ENCODE results near the gene AFMID. TPM values are rescaled to one million over a fixed set of nuclear protein-coding genes. Genes with fewer than 3 reads are reported as not detected.

AFMID gene
- polyA plus RNA-seq, 4 donors = 24.0 to 61.7 (median 38.7) TPM

GRCh38 chr17:78255953-78256706 lies 69.0 kb downstream of the AFMID start:
- DNase-seq (no peak), FAIRE-seq (no peak)
- H3K9me3 ChIP-seq (ENCODE audit: control insufficient read depth in 2 of 2, insufficient read depth in 1 of 2, low read depth in 1 of 2, low read length in 1 of 2) = no peaks in the 10 kb centered on the region
- peaks cover 4 to 27% (median 12%) of the 10 kb centered on the region in 3 donors for H3K4me1 ChIP-seq (ENCODE audit: control insufficient read depth in 3 of 3, insufficient read depth in 2 of 3, low read depth in 1 of 3, low read length in 2 of 3)
- H3K36me3 ChIP-seq (ENCODE audit: control insufficient read depth in 3 of 3, insufficient read depth in 2 of 3, low read depth in 1 of 3, low read length in 3 of 3) = no peaks in the 10 kb centered on the region
- 80 to 89% (median 83%) methylated on average over 14 of the region's 14 CpGs for WGBS, 3 donors
- H3K27me3 ChIP-seq (ENCODE audit: control insufficient read depth in 3 of 3, insufficient read depth in 3 of 3, low read length in 3 of 3) = no peaks in the 10 kb centered on the region
- H3K27ac ChIP-seq (ENCODE audit: low read depth in 1 of 3, low read length in 2 of 3) = no peak overlapping the region
- no peak overlapping the region for H3K4me3 ChIP-seq (ENCODE audit: low read depth in 1 of 3, low read length in 3 of 3)

GRCh38 chr17:78256707-78257591 lies 69.8 kb downstream of the AFMID start:
- no peak overlapping the region for H3K4me3 ChIP-seq (ENCODE audit: low read depth in 1 of 3, low read length in 3 of 3)
- H3K36me3 ChIP-seq (ENCODE audit: control insufficient read depth in 3 of 3, insufficient read depth in 2 of 3, low read depth in 1 of 3, low read length in 3 of 3) = no peaks in the 10 kb centered on the region
- H3K4me1 ChIP-seq (ENCODE audit: control insufficient read depth in 3 of 3, insufficient read depth in 2 of 3, low read depth in 1 of 3, low read length in 2 of 3) = peaks cover 0 to 18% (median 12%) of the 10 kb centered on the region in 3 donors
- no peak for DNase-seq
- H3K9me3 ChIP-seq (ENCODE audit: control insufficient read depth in 2 of 2, insufficient read depth in 1 of 2, low read depth in 1 of 2, low read length in 1 of 2) = no peaks in the 10 kb centered on the region
- no peak for FAIRE-seq
- WGBS, 3 donors = 67 to 75% (median 71%) methylated on average over 16 to 18 of the region's 18 CpGs
- no peak overlapping the region for H3K27ac ChIP-seq (ENCODE audit: low read depth in 1 of 3, low read length in 2 of 3)
- H3K27me3 ChIP-seq (ENCODE audit: control insufficient read depth in 3 of 3, insufficient read depth in 3 of 3, low read length in 3 of 3) = no peaks in the 10 kb centered on the region

Other genes starting within 250 kb of the AFMID start
- gene TNRC6C, start 228.7 kb upstream of the AFMID start, polyA plus RNA-seq = 1 to 10 TPM in 3 of 4 donors, under 1 TPM in 1; 0.89 to 5.1 (median 2.3) TPM
- gene TMC6, start 58.6 kb upstream of the AFMID start, polyA plus RNA-seq = 10 to 100 TPM; 29.7 to 69.6 (median 50.5) TPM
- 1 to 10 TPM; 1.3 to 7.8 (median 4.9) TPM for gene TMC8, start 56.6 kb upstream of the AFMID start, polyA plus RNA-seq
- gene C17orf99, start 41.0 kb upstream of the AFMID start, polyA plus RNA-seq = 100 to 1,000 TPM in 1 of 4 donors, under 1 TPM in 1, not detected in 2; 0.19 to 228 TPM
- gene SYNGR2, start 18.8 kb upstream of the AFMID start, polyA plus RNA-seq = 100 to 1,000 TPM in 2 of 4 donors, 10 to 100 TPM in 2; 46.5 to 187 (median 120) TPM
- gene TK1, start 310 bp upstream of the AFMID start, polyA plus RNA-seq = 10 to 100 TPM in 3 of 4 donors, 1 to 10 TPM in 1; 6.9 to 60.6 (median 14.4) TPM
- 10 to 100 TPM in 2 of 4 donors, 1 to 10 TPM in 2; 2.2 to 40.6 (median 8.5) TPM for gene BIRC5, start 26.9 kb downstream of the AFMID start, polyA plus RNA-seq
- gene TMEM235, start 44.3 kb downstream of the AFMID start, polyA plus RNA-seq = not detected
- gene SOCS3, start 172.7 kb downstream of the AFMID start, polyA plus RNA-seq = 10 to 100 TPM in 2 of 4 donors, 1 to 10 TPM in 2; 3.4 to 67.3 (median 17.2) TPM
- gene PGS1, start 191.3 kb downstream of the AFMID start, polyA plus RNA-seq = 10 to 100 TPM; 14.9 to 34.9 (median 20.5) TPM

Data from small intestine (tissue), 7 donors.